Hepatocyte (in vitro differentiated cells): ENCODE data around the gene FTCD.

Experiments used
- CTCF ChIP-seq: fragments of 200-600 bp; sonication (generic); IDR thresholded peaks from 2 replicates; pipeline ENCODE4 v1.5.1; 2016; ENCODE audit warnings: antibody characterized with exemption, mild to moderate bottlenecking; ENCODE audit not compliant: poor library complexity
- EZH2 ChIP-seq: fragments of 200-600 bp; sonication (generic); IDR thresholded peaks from 2 replicates; pipeline ENCODE4 v1.6.1; 2016; ENCODE audit warnings: antibody characterized with exemption, mild to moderate bottlenecking, borderline replicate concordance

- TF ChIP-seq CTCF: no peak
- no peak for TF ChIP-seq EZH2
These were observed 28.8 kb downstream of the FTCD start for GRCh38 chr21:46126309-46127238.
